NCI-H446 (cell line): Measurements from ENCODE around the gene CNTLN.
A peak's percentile ranks its signal among the peaks of the same experiment; 100 is the strongest.
"Not testable (repeated sequence)": the region's sequence is repeated elsewhere in the genome, so short reads cannot be mapped to it uniquely, and the experiment has no call there.

Experiments used
- DNase-seq, 2 experiments: peaks; one replicate each; lab custom pipeline; 2025; lab: John Stamatoyannopoulos, UW

The CNTLN gene

GRCh38 chr9:17401858-17402257 is 267.0 kb downstream of the CNTLN start:
- DNase-seq, result no peak

- DNase-seq, result peak in 1 of 2 experiments; percentile 14
Measured at GRCh38 chr9:17402309-17402708, 267.5 kb downstream of the CNTLN start.

GRCh38 chr9:17403539-17403938 is 268.7 kb downstream of the CNTLN start:
- no peak for DNase-seq

GRCh38 chr9:17414986-17415385 is 280.1 kb downstream of the CNTLN start:
- DNase-seq, result no peak

- no peak for DNase-seq
Measured at GRCh38 chr9:17422994-17423680, 288.3 kb downstream of the CNTLN start.

- DNase-seq, result no peak
Measured at GRCh38 chr9:17423681-17424011, 288.8 kb downstream of the CNTLN start.

GRCh38 chr9:17425384-17425783 is 290.5 kb downstream of the CNTLN start:
- no peak for DNase-seq

GRCh38 chr9:17433526-17433925 is 298.7 kb downstream of the CNTLN start:
- DNase-seq, result no peak

GRCh38 chr9:17436854-17437253 is 302.0 kb downstream of the CNTLN start:
- no peak for DNase-seq

- DNase-seq, result no peak
Measured at GRCh38 chr9:17437813-17438212, 303.0 kb downstream of the CNTLN start.

GRCh38 chr9:17445126-17445525 is 310.3 kb downstream of the CNTLN start:
- not testable (repeated sequence) for DNase-seq

GRCh38 chr9:17453751-17454150 is 318.9 kb downstream of the CNTLN start:
- DNase-seq, result no peak

- peak; percentile 48 to 83 for DNase-seq
Measured at GRCh38 chr9:17462869-17463464, 328.1 kb downstream of the CNTLN start.

GRCh38 chr9:17470036-17470813 is 335.4 kb downstream of the CNTLN start:
- DNase-seq, result peak in 1 of 2 experiments; percentile 12

- DNase-seq, result no peak
Measured at GRCh38 chr9:17472126-17472525, 337.3 kb downstream of the CNTLN start.

- DNase-seq, result no peak
Measured at GRCh38 chr9:17476401-17476800, 341.6 kb downstream of the CNTLN start.

- DNase-seq, result no peak
Measured at GRCh38 chr9:17477816-17478215, 343.0 kb downstream of the CNTLN start.

GRCh38 chr9:17480966-17481365 is 346.1 kb downstream of the CNTLN start:
- no peak for DNase-seq

- no peak for DNase-seq
Measured at GRCh38 chr9:17481565-17481964, 346.7 kb downstream of the CNTLN start.

GRCh38 chr9:17484906-17485305 is 350.1 kb downstream of the CNTLN start:
- no peak for DNase-seq

GRCh38 chr9:17486396-17486795 is 351.6 kb downstream of the CNTLN start:
- no peak for DNase-seq

GRCh38 chr9:17487467-17487866 is 352.6 kb downstream of the CNTLN start:
- DNase-seq, result no peak

GRCh38 chr9:17488662-17489061 is 353.8 kb downstream of the CNTLN start:
- no peak for DNase-seq
